Heart left ventricle (tissue), 13 donors: Measurements from ENCODE around the gene EN1.

Source experiments
- POLR2A ChIP-seq, 2 donors: fragments of 450-650 bp; IDR thresholded peaks; one replicate each; pipeline ENCODE4 v1.6.1; 2017; ENCODE audit warnings: antibody characterized with exemption in 2 of 2, mild to moderate bottlenecking in 2 of 2, moderate library complexity in 2 of 2
- TF ChIP-seq, protein P1 (sequence below), 12 donors: fragments of 200-600 bp; sonication (generic) in 4 of 12; IDR thresholded peaks; one replicate each; pipeline versions ENCODE4 v1.5.0 to v1.8.0; 2018 to 2022; ENCODE audit warnings: antibody characterized with exemption in 12 of 12, mild to moderate bottlenecking in 5 of 12
- donor health status: ischemic (EF 13 %, LVEDD 7.1; RV severe dilation, severe dysfunction).
- donor health status: DM: no; HTN: yes; CAD: no.
- donor health status: DM: no; HTN: no; CAD: no.
- donor health status: ischemic (EF 25% LVEDD 6.9; RV normal size, moderate dysfunction).
- donor health status: ischemic (EF 25% LVEDD 5.7; RV mildly dilated, moderate dysfunction).
- donor health status: ischemic (EF 35%, LVEDD 5.7; RV mildly dilated, moderate dysfunction).
- donor health status: nonischemic (EF 11% LVEDD 7.7; RV severe dilation, severe dysfunction).
- donor health status: DM: yes; HTN: yes; CAD: no.
- donor health status: PGD.
- donor health status: ischemic (EF 29% LVEDD 5.4; RV normal size, mild dysfunction).
- donor health status: nonischemic (EF 23%, LVEDD 6.1; RV moderate dilation, normal function).

DNA sequence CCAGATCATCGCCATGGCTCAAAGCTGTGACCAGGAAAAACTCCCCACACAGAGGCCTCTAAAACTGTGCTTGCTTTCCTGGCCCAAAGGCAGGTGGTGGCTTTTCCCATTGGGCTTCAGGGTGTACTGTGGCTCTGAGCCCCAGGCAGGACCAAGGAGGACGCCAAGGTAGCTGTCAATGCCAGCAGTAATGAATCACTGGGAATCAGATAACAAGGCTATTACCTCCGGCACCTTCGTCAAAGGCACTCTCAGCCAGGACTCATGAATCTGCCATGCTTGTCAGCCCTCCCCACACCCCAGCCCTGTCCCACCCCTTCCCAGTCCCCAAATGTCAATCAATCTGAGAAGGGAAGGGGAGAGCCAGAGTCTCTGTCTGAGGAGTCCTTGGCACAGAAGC, 27.9 kb upstream of the EN1 start:
- TF ChIP-seq POLR2A (IDR thresholded peaks at IDR 0.05): no peak
- TF ChIP-seq, protein P1, sequence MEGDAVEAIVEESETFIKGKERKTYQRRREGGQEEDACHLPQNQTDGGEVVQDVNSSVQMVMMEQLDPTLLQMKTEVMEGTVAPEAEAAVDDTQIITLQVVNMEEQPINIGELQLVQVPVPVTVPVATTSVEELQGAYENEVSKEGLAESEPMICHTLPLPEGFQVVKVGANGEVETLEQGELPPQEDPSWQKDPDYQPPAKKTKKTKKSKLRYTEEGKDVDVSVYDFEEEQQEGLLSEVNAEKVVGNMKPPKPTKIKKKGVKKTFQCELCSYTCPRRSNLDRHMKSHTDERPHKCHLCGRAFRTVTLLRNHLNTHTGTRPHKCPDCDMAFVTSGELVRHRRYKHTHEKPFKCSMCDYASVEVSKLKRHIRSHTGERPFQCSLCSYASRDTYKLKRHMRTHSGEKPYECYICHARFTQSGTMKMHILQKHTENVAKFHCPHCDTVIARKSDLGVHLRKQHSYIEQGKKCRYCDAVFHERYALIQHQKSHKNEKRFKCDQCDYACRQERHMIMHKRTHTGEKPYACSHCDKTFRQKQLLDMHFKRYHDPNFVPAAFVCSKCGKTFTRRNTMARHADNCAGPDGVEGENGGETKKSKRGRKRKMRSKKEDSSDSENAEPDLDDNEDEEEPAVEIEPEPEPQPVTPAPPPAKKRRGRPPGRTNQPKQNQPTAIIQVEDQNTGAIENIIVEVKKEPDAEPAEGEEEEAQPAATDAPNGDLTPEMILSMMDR (IDR thresholded peaks at IDR 0.05): no peak
